Measurements from ENCODE around the gene S1PR4. TPM values are rescaled to one million over a fixed set of nuclear protein-coding genes. Genes with fewer than 3 reads are reported as not detected.
"Not testable (repeated sequence)": the region's sequence is repeated elsewhere in the genome, so short reads cannot be mapped to it uniquely, and the experiment has no call there.

The S1PR4 gene
- total RNA-seq, 1 experiment from 2014 or later = not detected

GRCh38 chr19:3179739-3180293 is 1.2 kb downstream of the S1PR4 start:
- no peak for DNase-seq (ENCODE audit: low read depth)

GRCh38 chr19:3183721-3184641 is 5.4 kb downstream of the S1PR4 start:
- no peak for DNase-seq (ENCODE audit: low read depth)

GRCh38 chr19:3184847-3185460 is 6.4 kb downstream of the S1PR4 start:
- peak; percentile 79 for DNase-seq (ENCODE audit: low read depth)

- peak; percentile 91 for DNase-seq (ENCODE audit: low read depth)
Measured at GRCh38 chr19:3185461-3186159, 7.0 kb downstream of the S1PR4 start, which contains the start of gene NCLN. TSS of gene NCLN (plus strand) at chr19:3185930. CDS start at chr19:3186031, 101 bp downstream.

GRCh38 chr19:3186160-3186688 is 7.7 kb downstream of the S1PR4 start:
- no peak for DNase-seq (ENCODE audit: low read depth)

- DNase-seq (ENCODE audit: low read depth) = no peak
Measured at GRCh38 chr19:3186891-3187661, 8.5 kb downstream of the S1PR4 start.

- no peak for DNase-seq (ENCODE audit: low read depth)
Measured at GRCh38 chr19:3187662-3188511, 9.3 kb downstream of the S1PR4 start.

- no peak for DNase-seq (ENCODE audit: low read depth)
Measured at GRCh38 chr19:3188627-3189596, 10.3 kb downstream of the S1PR4 start.

- DNase-seq (ENCODE audit: low read depth) = no peak
Measured at GRCh38 chr19:3189702-3190469, 11.3 kb downstream of the S1PR4 start.

- no peak for DNase-seq (ENCODE audit: low read depth)
Measured at GRCh38 chr19:3190470-3190770, 11.9 kb downstream of the S1PR4 start.

GRCh38 chr19:3190921-3191805 is 12.6 kb downstream of the S1PR4 start:
- no peak for DNase-seq (ENCODE audit: low read depth)

GRCh38 chr19:3191806-3192104 is 13.2 kb downstream of the S1PR4 start:
- not testable (repeated sequence) for DNase-seq (ENCODE audit: low read depth)

GRCh38 chr19:3192228-3192635 is 13.7 kb downstream of the S1PR4 start:
- no peak for DNase-seq (ENCODE audit: low read depth)

- no peak for DNase-seq (ENCODE audit: low read depth)
Measured at GRCh38 chr19:3192684-3193083, 14.1 kb downstream of the S1PR4 start.

GRCh38 chr19:3193256-3194105 is 14.9 kb downstream of the S1PR4 start:
- no peak for DNase-seq (ENCODE audit: low read depth)
